ENCODE measurements around the gene EYA4. TPM values are rescaled to one million over a fixed set of nuclear protein-coding genes. Genes with fewer than 3 reads are reported as not detected.

Gene EYA4
- polyA plus RNA-seq, 2 of the 4 experiments (the other 2 are of a cell fraction), result 14.4 to 28.3 TPM

DNA sequence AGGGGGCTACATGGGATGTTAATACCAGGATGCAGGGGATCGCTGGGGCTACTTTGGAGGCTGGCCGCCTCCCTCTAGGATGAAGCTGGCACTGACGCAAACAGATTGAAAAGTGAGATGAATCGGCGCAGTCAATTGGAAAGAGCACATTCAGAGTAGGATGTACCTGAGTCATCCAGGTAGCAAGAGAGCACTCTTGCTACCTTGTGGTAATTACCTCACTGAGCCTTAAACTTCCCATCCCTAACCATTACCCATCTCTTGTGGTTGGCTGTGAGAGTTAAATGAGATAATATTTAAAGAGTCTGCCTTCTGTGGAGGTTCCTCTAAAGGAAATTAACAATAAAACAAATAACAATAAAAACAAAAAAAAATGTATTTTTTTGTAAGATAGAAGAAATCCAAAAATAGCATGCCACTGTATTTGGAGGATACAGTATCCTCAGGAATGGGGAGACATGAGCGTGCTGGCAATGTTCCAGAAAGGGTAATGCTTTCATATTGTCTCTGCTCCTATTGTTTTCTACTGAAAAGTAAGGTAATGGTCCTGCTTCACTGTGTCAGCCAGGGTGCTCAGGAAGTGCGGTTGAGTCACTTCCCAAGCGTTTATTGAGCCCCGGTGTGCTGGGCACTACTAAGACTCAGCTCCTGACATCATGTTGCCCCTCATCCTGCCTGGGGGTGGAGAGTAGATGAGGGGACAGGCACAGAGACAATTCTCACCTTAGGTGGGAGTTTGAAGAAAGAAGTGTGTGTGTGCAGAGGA lies 301.1 kb downstream of the EYA4 start (continued):
- TF ChIP-seq MAFK (IDR thresholded peaks at IDR 0.05; ENCODE audit: partially characterized antibody), result no peak

DNA sequence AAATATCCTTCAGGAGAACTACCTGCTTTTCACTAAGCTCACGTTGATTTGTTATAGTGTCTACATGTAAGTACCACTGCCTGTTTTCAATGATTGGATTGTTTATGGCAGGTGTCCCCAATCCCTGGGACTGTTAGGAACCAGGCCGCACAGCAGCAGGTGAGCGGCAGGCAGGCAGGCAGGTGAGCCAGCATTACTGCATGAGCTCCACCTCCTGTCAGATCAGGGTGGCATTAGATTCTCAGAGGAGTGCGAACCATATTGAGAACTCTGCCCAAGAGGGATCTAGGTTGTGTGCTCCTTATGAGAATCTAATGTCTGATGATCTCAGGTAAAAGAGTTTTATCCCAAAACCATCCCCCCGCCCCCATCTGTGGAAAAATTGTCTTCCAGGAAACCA lies 303.3 kb downstream of the EYA4 start:
- POLR2A ChIA-PET, result no interaction called here
- Histone ChIP-seq H3K4me1 (peaks cover 22% of the 10 kb centered on the region), H3K27ac (no peak overlapping the region), H3K9me3 (no peaks in the 10 kb centered on the region), H3K4me3 (no peak overlapping the region), H3K4me2 (no peak overlapping the region)
- TF ChIP-seq HEYL (CRISPR knock-in tag; IDR thresholded peaks at IDR 0.05) (no peak), SREBF2 (IDR thresholded peaks at IDR 0.05) (no peak), RCOR1 (IDR thresholded peaks at IDR 0.05; ENCODE audit: low read depth, low read length) (no peak), CHD4 (IDR thresholded peaks at IDR 0.05; ENCODE audit: borderline replicate concordance) (no peak)
- no peak for DNase-seq (ENCODE audit: low read depth in 1 of 2, low spot score in 1 of 2)
- FAIRE-seq, result no peak
- no peak for ATAC-seq
- CTCF ChIA-PET, result interaction anchor here (1.0 to 1.5 kb wide), 2 partner anchors 12 kb away, joined by 3 to 6 read pairs; no protein-coding TSS in a partner anchor
- WGBS (ENCODE audit: missing lambda C conversion rate), result 90% methylated on average over 5 of the region's 5 CpGs

DNA sequence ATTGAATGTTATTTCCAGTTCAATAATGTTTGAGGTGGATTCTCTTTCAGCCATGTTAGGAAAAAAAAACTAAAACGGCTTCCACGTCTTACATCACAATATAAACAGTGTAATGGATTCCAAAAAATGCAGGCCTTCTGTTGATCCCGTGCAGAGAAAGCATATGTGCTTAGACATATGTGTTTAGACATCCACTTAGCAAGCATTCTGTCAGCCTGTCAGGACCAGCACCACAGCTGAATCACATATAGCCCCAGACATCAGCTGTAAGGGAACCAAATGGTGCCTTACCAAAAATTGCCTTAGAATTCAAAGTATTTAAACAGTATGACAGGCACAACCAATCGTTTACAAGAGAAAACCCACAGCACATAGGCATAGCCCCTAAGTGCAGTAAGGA lies 304.9 kb downstream of the EYA4 start:
- CTCF ChIA-PET, result no interaction called here
- ATAC-seq, result no peak
- POLR2A ChIA-PET, result no interaction called here
- no peak overlapping the region for H3K4me2 ChIP-seq
- 76% methylated on average over 4 of the region's 4 CpGs for WGBS (ENCODE audit: missing lambda C conversion rate)
- no peaks in the 10 kb centered on the region for H3K9me3 ChIP-seq
- no peak for FAIRE-seq
- peaks cover 39% of the 10 kb centered on the region for H3K4me1 ChIP-seq
- no peak for DNase-seq (ENCODE audit: low read depth in 1 of 2, low spot score in 1 of 2)
- H3K4me3 ChIP-seq, result no peak overlapping the region
- TF ChIP-seq NR3C1 (IDR thresholded peaks at IDR 0.05) (no peak), HOXB13 (CRISPR knock-in tag; IDR thresholded peaks at IDR 0.05; ENCODE audit: low read depth) (no peak), HOXB5 (CRISPR knock-in tag; IDR thresholded peaks at IDR 0.05) (no peak), GATA3 (IDR thresholded peaks at IDR 0.05; ENCODE audit: borderline replicate concordance) (no peak), CHD2 (IDR thresholded peaks at IDR 0.05; ENCODE audit: low read length, partially characterized antibody) (no peak), ZNF302 (CRISPR knock-in tag; IDR thresholded peaks at IDR 0.05) (no peak), FOSB (CRISPR knock-in tag; IDR thresholded peaks at IDR 0.05) (no peak), SREBF2 (IDR thresholded peaks at IDR 0.05) (no peak), ZC3H11A (IDR thresholded peaks at IDR 0.05) (no peak), KDM5A (IDR thresholded peaks at IDR 0.05) (no peak), RNF2 (IDR thresholded peaks at IDR 0.05; ENCODE audit: borderline replicate concordance, low read depth) (no peak), CEBPB (IDR thresholded peaks at IDR 0.05) (no peak), EP300 (IDR thresholded peaks at IDR 0.05) (no peak)
- TF ChIP-seq, protein P1, sequence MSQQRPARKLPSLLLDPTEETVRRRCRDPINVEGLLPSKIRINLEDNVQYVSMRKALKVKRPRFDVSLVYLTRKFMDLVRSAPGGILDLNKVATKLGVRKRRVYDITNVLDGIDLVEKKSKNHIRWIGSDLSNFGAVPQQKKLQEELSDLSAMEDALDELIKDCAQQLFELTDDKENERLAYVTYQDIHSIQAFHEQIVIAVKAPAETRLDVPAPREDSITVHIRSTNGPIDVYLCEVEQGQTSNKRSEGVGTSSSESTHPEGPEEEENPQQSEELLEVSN (IDR thresholded peaks at IDR 0.05; ENCODE audit: borderline replicate concordance, low read depth), result no peak
- TF ChIP-seq, protein P2, sequence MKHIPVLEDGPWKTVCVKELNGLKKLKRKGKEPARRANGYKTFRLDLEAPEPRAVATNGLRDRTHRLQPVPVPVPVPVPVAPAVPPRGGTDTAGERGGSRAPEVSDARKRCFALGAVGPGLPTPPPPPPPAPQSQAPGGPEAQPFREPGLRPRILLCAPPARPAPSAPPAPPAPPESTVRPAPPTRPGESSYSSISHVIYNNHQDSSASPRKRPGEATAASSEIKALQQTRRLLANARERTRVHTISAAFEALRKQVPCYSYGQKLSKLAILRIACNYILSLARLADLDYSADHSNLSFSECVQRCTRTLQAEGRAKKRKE (CRISPR knock-in tag; IDR thresholded peaks at IDR 0.05; ENCODE audit: low read depth), result no peak
- TF ChIP-seq, protein P3, sequence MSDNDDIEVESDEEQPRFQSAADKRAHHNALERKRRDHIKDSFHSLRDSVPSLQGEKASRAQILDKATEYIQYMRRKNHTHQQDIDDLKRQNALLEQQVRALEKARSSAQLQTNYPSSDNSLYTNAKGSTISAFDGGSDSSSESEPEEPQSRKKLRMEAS (IDR thresholded peaks at IDR 0.05), result no peak
- H3K27ac ChIP-seq, result no peak overlapping the region; a peak in 1 of 6 replicates

DNA sequence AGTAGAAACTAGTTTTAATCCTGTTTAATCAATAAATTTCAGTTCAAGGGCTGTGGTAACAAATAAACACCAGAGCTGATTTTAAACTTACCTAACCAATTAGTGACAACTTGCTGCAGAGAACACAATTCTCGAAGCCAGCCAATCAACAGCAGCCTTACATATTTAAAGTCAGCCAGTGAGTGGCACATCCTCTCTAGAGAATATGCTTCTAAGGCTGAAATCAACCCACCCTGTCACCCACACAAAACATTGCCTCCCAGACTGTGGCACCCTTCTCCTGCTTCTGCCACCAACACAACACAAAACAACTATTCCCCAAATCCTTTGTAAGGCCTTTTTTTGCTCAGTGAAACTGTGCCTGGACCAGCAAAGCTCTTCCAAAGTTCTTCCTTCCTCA lies 306.0 kb downstream of the EYA4 start:
- WGBS (ENCODE audit: missing lambda C conversion rate), result 80% methylated on average over 1 of the region's 1 CpG
- CTCF ChIA-PET, result interaction anchor here (1.3 to 2.0 kb wide), 2 partner anchors 362 to 373 kb away, joined by 3 to 6 read pairs; no protein-coding TSS in a partner anchor
- no peaks in the 10 kb centered on the region for H3K9me3 ChIP-seq
- POLR2A ChIA-PET, result no interaction called here
- FAIRE-seq (no peak), ATAC-seq (no peak), DNase-seq (ENCODE audit: low read depth in 1 of 2, low spot score in 1 of 2) (no peak)
- peaks cover 47% of the 10 kb centered on the region for H3K4me1 ChIP-seq
- peak overlapping the region; percentile 44 to 75; a peak in 3 of 6 replicates for H3K27ac ChIP-seq
- H3K4me3 ChIP-seq, result no peak overlapping the region
- no peak overlapping the region for H3K4me2 ChIP-seq
- TF ChIP-seq, protein P1 (IDR thresholded peaks at IDR 0.05; ENCODE audit: borderline replicate concordance, low read depth), result no peak
- TF ChIP-seq PHF8 (IDR thresholded peaks at IDR 0.05; ENCODE audit: borderline replicate concordance, low read depth), result no peak
- no peak for TF ChIP-seq JUN (IDR thresholded peaks at IDR 0.05)
- TF ChIP-seq MAZ (IDR thresholded peaks at IDR 0.05; ENCODE audit: borderline replicate concordance, low read depth, low read length), result no peak
- no peak for TF ChIP-seq ZSCAN20 (CRISPR knock-in tag; IDR thresholded peaks at IDR 0.05)
- no peak for TF ChIP-seq TP53 (CRISPR knock-in tag; IDR thresholded peaks at IDR 0.05)
- TF ChIP-seq EHF (CRISPR knock-in tag; IDR thresholded peaks at IDR 0.05), result no peak
- TF ChIP-seq ZC3H11A (IDR thresholded peaks at IDR 0.05), result no peak
- no peak for TF ChIP-seq HDAC2 (IDR thresholded peaks at IDR 0.05)
- TF ChIP-seq SMC3 (IDR thresholded peaks at IDR 0.05), result no peak
- TF ChIP-seq, protein P4, sequence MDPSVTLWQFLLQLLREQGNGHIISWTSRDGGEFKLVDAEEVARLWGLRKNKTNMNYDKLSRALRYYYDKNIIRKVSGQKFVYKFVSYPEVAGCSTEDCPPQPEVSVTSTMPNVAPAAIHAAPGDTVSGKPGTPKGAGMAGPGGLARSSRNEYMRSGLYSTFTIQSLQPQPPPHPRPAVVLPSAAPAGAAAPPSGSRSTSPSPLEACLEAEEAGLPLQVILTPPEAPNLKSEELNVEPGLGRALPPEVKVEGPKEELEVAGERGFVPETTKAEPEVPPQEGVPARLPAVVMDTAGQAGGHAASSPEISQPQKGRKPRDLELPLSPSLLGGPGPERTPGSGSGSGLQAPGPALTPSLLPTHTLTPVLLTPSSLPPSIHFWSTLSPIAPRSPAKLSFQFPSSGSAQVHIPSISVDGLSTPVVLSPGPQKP (IDR thresholded peaks at IDR 0.05; ENCODE audit: low read depth, low read length), result no peak
- no peak for TF ChIP-seq HOXB5 (CRISPR knock-in tag; IDR thresholded peaks at IDR 0.05)
- no peak for TF ChIP-seq NR3C1 (IDR thresholded peaks at IDR 0.05)
